Endometrial microvascular endothelial cells (primary cell): ENCODE measurements around the gene ZNHIT6. TPM values are rescaled to one million over a fixed set of nuclear protein-coding genes. Genes with fewer than 3 reads are reported as not detected.

Experiments used
- in situ Hi-C: cut with HindIII; loops from 2 replicates; pipeline ENCODE4 v1.10.0; 2017; ENCODE audit warnings: low sequenced_read_pairs, low pct_unique_long_range_greater_than_20kb; ENCODE audit errors: inconsistent ontology term
- total RNA-seq: library from RNA; depleted of rRNA; stranded (reverse); fragments of >200 nt; gene quantifications from one replicate; pipeline ENCODE4 v1.2.3, GENCODE V29; 2015; ENCODE audit errors: inconsistent ontology term

ZNHIT6 gene
- total RNA-seq, 1 donor from 2014 or later: 15.1 TPM

DNA sequence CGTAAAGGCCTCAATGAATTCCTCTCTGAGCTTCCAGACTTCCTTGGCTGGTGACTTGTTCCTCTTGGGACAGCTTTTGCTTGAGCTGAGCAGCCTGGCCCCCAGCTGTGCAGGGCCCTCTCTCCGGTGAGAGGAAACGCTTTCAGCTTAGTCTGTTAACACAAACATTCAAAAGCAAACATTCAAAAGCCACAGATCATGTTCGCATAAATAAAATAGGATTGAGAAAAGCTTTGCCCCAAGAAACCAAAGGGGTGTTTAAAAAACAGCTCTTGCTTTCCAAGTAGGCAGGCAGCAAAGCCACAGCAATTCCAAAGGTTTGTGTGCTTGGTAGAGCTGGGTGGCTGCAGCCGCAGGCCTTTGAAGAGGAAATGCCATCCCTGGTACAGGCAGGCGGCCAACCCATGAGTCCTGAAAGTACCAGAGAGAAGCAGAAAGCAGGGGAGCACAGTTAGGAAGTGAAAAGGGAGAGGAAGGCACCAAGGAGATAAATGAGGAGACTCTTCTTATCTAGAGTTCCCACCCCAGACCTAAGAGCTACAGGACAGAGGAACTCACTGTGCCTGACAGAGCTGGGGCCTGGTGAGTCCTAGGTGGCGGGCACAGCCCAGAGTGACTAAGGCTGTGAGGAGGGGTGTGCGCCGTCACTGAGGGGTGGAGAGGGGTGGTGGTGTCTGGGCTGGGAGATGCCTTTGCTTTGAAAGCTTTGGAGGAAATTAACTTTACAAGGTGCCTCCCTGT is 79.3 kb downstream of the ZNHIT6 start:
- in situ Hi-C loops: no loop called here

DNA sequence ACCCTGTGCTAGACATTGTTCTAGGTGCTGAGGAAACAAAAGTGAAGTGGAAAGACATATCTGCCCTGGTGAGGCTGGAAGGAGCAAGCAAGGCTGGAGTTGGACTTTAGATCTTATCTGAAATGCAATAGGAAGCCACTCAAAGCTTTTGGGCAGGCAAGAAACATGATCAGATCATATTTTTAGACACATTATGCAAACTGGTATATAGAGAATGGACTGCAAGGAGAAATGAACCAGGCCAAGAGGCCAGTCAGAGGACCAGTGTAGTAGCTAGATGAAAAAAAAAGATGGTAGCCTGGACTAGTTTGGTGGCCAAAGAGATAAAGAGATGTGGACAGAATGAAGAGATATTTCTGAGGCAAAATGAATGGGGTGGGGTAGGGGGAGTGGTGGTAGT is 81.4 kb downstream of the ZNHIT6 start:
- in situ Hi-C loops: no loop called here

DNA sequence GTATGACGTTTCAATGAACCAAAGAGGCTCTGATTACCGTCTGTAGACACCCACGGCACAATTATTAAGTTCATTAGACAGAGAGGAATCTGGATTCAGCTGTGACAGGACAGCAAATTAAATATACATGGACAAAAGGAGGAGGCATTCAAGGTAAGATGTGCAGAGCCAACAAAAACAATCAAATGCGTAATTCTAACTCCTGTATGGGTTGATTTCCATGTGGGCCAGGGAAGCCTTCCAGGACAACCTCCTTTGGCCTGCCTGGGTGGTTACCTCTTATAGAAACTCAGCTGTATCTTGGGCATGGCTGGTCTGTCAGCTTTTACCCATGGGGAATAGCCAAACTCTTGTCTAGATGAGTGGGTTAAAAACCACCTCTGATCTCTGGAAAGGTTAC is 83.9 kb downstream of the ZNHIT6 start:
- in situ Hi-C loops: no loop called here

DNA sequence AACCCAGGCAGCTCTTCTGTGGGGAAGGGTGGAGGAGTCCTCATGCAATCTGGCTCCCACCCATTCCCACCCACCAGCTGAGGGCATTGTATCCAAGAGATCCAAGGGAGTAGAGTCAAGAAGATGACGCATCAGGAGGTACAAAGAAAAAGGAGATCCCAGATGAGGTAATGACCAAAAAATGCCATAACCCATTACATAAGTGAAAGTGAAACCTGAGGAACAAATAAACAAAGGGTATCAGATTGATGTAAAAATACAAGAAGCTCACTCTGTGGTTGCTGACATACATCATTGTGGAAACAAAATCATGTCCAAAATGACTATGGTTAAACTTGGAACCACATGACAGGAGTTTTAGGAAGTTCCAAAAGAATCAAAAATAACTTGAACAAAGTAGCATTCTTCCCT is 85.2 kb downstream of the ZNHIT6 start:
- in situ Hi-C loops: no loop called here

DNA sequence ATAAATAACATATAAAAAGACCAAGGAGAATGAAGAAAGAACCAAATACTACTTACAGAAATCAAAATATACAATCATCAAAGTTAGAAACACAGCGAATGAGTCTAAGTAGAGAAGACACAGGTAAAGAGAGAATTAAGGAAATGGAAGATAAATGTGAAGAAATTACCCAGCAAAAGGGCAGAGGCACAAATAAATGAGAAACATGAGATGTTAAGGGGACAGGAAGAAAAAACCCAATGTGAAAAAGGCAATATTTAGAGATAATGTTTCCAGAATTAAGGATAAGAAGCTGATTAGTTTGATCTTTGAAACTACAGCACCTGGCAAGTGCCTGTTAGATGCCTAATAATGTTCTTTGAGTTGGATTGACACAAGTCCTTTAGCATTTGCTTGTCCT is 86.8 kb downstream of the ZNHIT6 start:
- in situ Hi-C loops: no loop called here

DNA sequence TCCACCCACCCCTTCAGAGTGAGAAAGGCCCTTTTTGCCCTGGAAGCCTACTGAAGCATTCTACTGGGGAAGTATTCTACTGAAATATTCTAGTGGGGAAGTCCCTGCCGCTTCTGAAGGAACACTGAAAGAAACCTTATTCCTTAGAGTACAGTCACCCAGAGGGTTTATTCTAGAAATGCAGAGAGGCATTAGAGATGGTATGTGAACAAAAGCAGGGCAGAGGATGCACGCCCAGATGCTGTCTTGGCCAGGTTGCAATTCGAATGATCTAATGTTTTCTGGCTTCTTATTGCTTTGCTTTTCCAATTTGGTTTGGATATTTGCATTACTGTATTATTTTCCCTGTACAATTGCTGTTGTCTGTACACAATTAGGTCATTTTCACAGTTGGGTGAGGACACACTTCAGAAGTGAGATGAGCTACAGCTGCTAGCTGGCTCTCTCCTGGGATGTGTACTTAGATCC is 90.6 kb downstream of the ZNHIT6 start:
- in situ Hi-C loops: no loop called here

DNA sequence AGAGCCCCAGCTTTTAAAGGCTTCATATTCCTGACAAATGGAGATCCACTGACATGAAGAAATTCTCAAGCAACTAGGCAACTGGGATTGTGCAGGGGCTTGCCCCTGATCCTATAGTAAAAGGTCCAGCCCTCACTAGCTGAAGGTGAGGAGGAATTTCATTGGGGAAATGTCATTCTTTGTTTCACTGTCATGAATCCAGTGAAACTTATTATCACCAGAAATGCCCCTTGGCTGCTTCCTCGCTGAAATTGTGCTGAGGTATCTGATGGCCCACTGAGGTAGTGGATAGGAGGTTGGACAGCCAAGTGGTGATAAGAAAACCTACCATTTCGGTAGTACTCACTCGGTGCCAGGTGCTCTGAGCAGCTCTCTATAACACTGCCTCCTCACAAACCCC is 91.5 kb downstream of the ZNHIT6 start:
- in situ Hi-C loops: no loop called here

DNA sequence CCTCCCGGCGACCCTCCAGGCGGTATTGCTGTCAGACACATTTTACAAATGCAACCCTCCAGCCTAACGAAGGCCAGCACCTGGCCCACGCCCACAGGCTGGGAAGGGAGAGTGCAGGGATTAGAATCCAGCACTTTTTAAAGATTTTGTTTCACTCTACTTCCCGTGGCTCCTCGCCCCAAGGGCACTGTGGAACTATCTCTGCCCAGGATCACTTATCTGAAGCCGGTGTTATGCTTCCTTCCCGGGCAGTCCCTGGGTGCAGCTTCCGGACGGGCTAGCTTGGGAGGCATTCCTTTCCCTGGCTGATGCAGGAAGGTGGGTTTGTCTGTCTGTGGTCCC is 91.9 kb downstream of the ZNHIT6 start:
- in situ Hi-C loops: no loop called here

DNA sequence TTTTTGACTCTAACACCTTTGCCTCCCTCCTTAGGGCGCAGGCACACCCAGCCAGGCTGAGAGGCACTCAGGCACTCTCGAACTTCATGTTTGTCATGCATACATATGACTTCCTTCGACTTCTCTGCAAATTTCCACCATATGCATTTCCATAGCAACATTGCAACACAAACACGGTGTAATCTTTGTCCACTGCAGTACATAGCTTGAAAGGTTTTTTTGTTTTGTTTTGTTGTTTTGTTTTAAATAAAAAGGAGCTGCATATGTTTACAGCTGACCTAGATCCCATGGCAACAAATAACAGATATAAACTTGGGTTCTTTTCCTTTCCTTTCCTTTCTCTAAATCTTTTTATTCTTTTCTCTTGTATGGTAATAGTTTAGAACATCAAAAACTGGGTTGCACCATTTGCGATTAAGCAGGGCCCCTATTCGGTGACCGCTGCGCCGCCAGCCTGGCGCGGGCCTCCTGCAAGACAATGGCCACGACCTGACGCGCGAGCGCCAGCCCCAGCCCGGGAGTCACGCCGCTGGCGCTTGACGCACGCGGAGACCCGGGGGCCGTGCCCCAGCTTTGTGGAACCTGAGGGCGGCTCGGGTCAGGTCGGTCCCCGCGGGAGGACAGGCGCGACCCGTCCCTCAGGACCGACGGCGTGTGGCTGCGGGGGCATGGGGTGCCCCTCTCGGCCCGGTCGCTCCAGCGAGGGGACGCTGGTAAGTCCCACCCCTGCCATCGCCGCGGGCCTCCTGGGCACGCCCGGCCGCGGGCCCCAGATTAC is 92.5 kb downstream of the ZNHIT6 start:
- in situ Hi-C loops: no loop called here

DNA sequence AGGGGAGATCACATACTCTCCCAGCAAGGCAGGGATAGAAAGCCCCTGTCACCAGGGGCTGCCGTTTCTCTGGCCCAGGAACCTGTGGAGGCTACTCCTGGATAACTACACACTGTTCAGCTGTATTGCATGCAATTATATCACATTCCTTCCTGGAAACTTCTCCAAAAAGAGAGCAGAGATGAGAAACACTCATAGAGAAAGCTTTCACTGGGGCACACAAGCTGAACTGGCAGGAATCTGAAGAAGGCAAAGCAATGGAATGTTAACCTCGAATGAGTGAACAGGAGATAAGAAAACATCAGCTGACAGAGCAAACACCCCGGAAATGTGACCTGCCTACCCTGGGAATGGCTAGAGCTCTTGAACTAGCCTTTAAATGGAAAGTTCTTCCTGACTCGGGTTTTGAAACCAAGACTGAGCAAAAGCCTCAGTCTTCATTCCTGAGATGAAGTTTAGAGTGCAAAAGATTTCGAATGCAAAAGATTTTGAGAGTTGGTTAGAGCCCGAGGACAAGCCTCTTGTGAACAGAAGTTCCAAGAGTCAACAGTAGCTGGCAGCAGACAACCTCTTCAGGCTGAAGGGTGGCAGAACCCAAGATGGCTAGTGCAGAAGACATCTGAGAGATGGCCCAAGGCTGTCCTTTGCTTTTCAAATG is 95.4 kb downstream of the ZNHIT6 start:
- in situ Hi-C loops: no loop called here

DNA sequence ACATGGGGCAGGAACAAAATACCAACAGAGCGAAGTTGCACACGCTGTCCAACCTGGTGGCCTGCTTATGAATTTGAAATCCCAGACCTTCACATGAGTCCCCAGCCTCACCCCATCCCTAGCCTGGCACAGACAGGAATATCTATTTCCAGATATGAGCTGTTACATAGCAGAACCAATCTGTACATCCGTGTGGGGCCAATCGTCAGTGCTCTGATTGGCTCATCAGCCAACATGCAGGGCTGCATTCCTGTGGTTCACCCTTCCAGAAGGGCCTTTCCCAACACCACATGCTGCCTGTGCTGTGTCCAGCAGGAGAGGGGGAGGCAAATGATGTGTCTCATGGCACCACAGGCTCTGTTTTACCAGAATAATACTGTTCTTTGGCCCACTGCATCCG is 96.4 kb downstream of the ZNHIT6 start:
- in situ Hi-C loops: no loop called here

DNA sequence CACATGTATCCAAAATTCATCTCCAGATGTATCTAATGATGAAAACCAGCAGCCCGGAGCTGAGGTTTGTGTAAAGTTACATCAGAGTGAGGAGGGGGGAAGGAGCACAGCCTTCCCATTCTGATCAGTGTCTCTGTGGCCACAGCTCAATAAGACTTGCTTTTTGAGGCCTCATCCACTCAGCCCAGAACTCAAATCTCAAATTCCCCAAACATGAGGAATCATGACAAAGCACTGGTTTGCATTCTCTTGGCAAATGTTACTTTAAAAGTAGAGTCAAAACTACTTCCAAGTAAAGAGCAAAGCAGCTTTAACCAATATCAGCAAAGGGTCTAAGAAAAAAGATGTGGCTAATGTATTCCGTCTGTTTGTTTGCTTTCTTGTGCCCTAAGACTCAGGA is 96.8 kb downstream of the ZNHIT6 start:
- in situ Hi-C loops: no loop called here

DNA sequence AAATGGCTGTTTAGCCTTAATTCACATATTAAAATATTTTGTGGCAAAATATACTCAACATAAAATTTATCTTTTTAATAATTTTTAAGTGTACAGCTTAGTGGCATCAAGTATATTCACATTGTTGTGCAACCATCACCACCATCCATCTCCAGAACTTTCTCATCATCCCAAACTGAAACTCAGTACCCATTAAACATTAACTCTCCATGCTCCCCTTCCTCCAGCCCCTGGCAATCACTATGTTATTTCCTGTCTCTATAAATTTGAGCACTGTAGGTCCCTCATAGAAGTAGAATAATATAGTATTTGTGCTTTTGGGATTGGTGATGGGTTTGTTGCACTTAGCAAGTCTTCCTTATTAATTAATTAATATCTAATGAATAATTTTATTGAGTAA is 98.3 kb downstream of the ZNHIT6 start:
- in situ Hi-C loops: no loop called here

DNA sequence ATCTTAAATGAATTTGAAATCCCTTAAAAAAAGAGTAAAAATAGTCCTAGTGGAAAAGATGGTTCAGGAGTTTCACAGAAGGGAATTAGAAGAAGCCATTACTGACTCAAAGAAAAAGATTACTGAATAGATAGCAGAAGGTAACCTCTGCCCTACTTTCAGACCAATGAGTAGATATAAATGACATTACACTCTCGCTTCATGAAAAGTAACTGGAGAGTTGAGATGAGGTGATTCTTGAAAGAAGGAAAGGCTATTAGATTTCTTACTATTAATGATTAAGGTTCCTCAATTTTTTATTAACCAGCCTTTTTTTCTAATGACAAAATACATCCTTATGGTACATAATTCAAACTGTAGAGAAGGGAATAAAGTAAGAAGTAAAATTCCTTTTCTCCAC is 99.4 kb downstream of the ZNHIT6 start:
- in situ Hi-C loops: no loop called here

DNA sequence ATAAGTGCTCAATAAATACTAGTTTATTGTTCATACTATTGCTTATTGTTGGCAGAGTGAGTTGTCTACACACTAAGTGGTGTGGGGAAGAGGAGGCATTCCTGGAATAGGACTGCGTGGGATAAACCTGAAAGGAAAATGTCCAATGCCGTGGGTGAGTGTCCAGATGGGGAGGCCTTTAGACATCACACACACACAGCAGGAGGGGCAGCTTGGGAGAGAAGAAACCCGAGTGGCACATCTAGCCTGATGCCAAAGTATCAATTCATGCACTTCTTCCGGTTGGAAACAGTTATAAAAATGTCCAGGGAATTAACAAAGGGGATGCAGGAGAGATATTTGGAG is 100.3 kb downstream of the ZNHIT6 start:
- in situ Hi-C loops: no loop called here

DNA sequence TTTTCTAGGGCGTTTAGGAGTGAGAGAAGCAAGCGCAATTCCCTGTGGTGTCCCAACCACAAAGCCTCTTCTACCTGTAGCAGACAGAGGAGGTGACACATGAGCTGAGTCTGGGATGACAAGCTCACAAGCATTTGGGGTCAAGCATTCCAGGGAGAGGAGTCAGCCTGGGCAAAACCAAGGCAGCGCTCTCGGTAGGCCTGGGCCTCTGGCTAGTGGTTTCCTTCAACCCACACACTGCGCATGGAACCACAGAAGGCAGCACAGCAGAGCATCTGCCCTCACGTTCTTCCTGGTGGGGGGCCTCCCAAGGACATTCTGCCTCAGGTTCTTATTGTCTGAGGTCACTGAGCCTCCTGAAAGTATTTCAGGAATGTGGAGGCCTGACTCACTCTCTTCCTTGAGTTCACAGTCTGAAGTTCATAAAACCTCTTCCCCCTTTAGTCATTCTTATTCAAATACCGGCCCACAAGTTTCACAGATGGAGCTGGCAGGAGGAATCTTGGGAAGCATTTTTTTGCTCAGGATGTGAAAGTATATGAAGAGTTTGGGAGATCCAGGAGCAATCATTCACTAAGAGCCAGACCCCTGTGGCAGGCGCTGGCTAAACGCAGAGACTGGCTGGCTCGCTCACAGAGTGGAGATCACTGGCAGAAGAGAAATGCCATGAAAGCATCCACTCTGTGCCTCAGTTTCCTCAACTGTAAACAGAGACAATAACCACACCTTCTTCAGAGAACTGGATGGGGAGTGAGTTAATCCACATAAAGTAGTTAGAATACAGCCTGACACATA is 100.9 kb downstream of the ZNHIT6 start:
- in situ Hi-C loops: no loop called here

DNA sequence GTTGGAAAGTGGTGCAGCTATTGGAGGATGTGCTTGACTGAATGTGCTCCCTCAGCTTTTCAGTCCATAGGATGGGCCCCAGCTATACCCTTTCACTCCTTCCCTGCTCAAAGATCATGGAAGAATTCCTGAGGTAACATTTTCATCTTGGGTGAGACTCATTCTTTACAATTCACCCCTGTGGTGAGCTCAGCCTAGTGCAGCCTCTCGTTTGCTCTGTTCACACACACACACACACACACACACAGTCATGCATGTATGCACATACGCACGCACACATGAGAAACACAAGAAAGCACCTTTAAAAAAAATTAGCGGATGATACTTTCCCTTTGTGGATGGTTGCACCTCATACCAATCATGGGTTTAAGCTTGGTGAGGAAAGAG is 101.8 kb downstream of the ZNHIT6 start:
- in situ Hi-C loops: no loop called here

DNA sequence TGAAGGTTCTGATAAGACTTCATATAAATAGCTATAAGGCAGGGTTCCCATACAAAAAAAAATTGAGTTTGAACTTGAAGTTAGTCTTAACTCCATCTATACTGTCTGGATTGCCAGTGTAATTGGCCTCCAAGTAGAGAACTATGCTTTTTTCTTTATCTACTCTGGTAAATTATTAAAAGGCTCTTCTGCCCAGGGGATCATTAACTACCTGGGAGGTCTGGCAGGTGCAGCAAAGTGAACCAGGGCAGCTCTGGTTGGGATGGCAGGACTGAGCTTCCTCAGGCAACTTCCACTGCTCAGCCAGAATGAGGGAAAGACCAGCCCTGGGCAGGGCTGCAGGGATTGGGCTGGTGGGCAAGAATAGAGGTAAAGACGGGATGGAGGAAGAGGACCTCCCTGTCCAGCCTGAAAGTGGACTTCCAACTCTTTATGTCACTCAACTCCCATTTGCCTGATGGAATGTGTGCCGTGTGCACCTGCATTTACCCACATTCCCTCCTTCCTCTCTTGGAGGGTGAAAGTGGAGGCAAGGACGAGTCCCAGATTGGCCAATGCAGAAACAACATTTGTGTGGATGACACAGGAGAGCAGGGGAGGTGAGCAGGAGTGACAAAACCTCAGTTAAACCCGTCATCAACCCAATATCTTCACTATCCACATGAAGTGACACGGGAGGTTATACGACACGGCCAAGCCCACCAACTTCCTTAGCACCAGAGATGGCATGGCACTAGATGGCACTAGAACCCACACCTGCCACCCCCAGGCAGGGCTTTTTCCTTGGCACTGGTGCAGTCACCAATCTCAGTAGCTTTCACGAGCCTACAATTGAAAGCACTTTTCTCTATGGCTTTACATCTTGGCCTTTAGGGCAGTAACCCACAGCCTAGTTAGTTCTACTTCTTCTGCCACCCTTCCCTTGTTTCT is 102.5 kb downstream of the ZNHIT6 start:
- in situ Hi-C loops: no loop called here
